GM23248 (cell line): Measurements from ENCODE around the gene RAP2B. TPM values are rescaled to one million over a fixed set of nuclear protein-coding genes. Genes with fewer than 3 reads are reported as not detected.

Experiments used
- DNase-seq: peaks from one replicate; pipeline ENCODE4 v3.0.0-alpha.2; 2015
- H2AFZ ChIP-seq: fragments of 200-600 bp; sonication (generic); 2 replicates; pipeline ENCODE4 v1.6.1; 2016; ENCODE audit warnings: antibody characterized with exemption
- H3F3A ChIP-seq: fragments of 200-600 bp; sonication (generic); 2 replicates; pipeline ENCODE4 v1.6.1; 2016; ENCODE audit warnings: mild to moderate bottlenecking, antibody characterized with exemption, mixed run types; ENCODE audit not compliant: insufficient read depth
- H3K27ac ChIP-seq: fragments of 200-600 bp; sonication (generic); 2 replicates; pipeline ENCODE4 v1.5.1; 2016; ENCODE audit warnings: mild to moderate bottlenecking
- H3K27me3 ChIP-seq: fragments of 200-600 bp; sonication (generic); replicated peaks from 2 replicates; pipeline ENCODE4 v1.6.1; 2016; ENCODE audit warnings: mild to moderate bottlenecking; ENCODE audit not compliant: insufficient read depth
- H3K36me3 ChIP-seq: fragments of 200-600 bp; sonication (generic); 2 replicates; pipeline ENCODE4 v1.6.1; 2016; ENCODE audit warnings: low read depth, mild to moderate bottlenecking
- H3K4me1 ChIP-seq: fragments of 200-600 bp; sonication (generic); 2 replicates; pipeline ENCODE4 v1.6.1; 2016; ENCODE audit warnings: mild to moderate bottlenecking; ENCODE audit not compliant: insufficient read depth
- H3K4me2 ChIP-seq: fragments of 200-600 bp; sonication (generic); one replicate; pipeline ENCODE4 v1.6.1; 2016; ENCODE audit warnings: mild to moderate bottlenecking; ENCODE audit not compliant: unreplicated experiment
- H3K4me3 ChIP-seq: fragments of 200-600 bp; sonication (generic); 2 replicates; pipeline ENCODE4 v1.5.1; 2016; ENCODE audit warnings: mild to moderate bottlenecking
- H3K79me2 ChIP-seq: fragments of 200-600 bp; sonication (generic); 2 replicates; pipeline ENCODE4 v1.6.1; 2016; ENCODE audit warnings: mild to moderate bottlenecking; ENCODE audit not compliant: insufficient read depth
- H3K9ac ChIP-seq: fragments of 200-600 bp; sonication (generic); 2 replicates; pipeline ENCODE4 v1.6.1; 2016; ENCODE audit warnings: mild to moderate bottlenecking
- H3K9me2 ChIP-seq: fragments of 200-600 bp; sonication (generic); 2 replicates; pipeline ENCODE4 v1.6.1; 2016; ENCODE audit warnings: mixed run types, mild to moderate bottlenecking, moderate library complexity; ENCODE audit not compliant: insufficient read depth
- H3K9me3 ChIP-seq: fragments of 200-600 bp; sonication (generic); one replicate; pipeline ENCODE4 v1.6.1; 2017; ENCODE audit warnings: low read depth
- H4K20me1 ChIP-seq: fragments of 200-600 bp; sonication (generic); 2 replicates; pipeline ENCODE4 v1.6.0; 2016; ENCODE audit not compliant: insufficient read depth
- EZH2 ChIP-seq: fragments of 200-600 bp; sonication (generic); IDR thresholded peaks from 2 replicates; pipeline ENCODE4 v1.6.1; 2018; ENCODE audit warnings: antibody characterized with exemption, mild to moderate bottlenecking; ENCODE audit not compliant: insufficient read depth, poor library complexity, severe bottlenecking
- EZH2phosphoT487 ChIP-seq: fragments of 200-600 bp; sonication (generic); IDR thresholded peaks from 2 replicates; pipeline ENCODE4 v1.6.1; 2018; ENCODE audit warnings: antibody characterized with exemption, moderate library complexity, mild to moderate bottlenecking, low read depth; ENCODE audit not compliant: insufficient read depth
- WGBS, 2 experiments: methylation state at CpG; one replicate each; pipeline ENCODE4 v1.1.6; 2015 to 2017; ENCODE audit warnings: low lambda C conversion rate in 2 of 2, low coverage in 1 of 2; ENCODE audit errors: missing lambda C conversion rate in 2 of 2; 5-methylcytosine and 5-hydroxymethylcytosine counted together
- in situ Hi-C: fragments of 300-500 bp; cut with MboI; formaldehyde crosslinking; loops from 2 replicates; pipeline ENCODE4 v1.15.0; 2020
- polyA plus RNA-seq: library from polyadenylated mRNA; unstranded; fragments of >200 nt; fragmentation: Nextera tagmentation; extraction: Ambion mirVana; gene quantifications from 2 replicates; pipeline ENCODE4 v1.2.1, GENCODE V29; 2016
- total RNA-seq: library from RNA; depleted of rRNA; stranded (reverse); fragments of >200 nt; shearing (Covaris generic); gene quantifications from 2 replicates; pipeline ENCODE4 v1.2.3, GENCODE V29; 2014

The RAP2B gene
- total and polyA plus RNA-seq, 2 experiments from 2014 or later, result 12.9 to 13.2 TPM

DNA sequence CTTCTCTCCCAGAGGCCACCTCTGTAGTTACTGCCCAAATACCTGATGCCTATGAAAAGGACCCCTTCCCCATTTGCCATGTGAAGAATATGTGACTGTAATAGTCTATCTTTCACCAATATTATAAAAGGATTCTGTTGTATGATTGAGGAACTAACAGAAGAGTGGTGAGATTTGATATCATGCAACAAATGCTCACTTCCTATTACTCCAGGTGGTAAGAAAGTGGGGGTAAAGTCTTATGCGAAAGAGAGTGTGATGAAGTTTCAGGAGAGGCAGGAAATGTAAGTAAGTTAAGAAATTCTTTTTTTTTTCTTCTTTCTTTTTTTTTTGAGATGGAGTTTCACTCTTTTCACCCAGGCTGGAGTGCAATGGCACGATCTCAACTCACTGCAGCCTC, 24.4 kb upstream of the RAP2B start:
- Histone ChIP-seq H4K20me1 (no peaks in the 10 kb centered on the region), H3K27ac (no peak overlapping the region), H3K9me3 (no peaks in the 10 kb centered on the region), H3K9me2 (no peaks in the 10 kb centered on the region), H3K79me2 (no peaks in the 10 kb centered on the region), H3K4me1 (peaks cover 25% of the 10 kb centered on the region), H3F3A (peaks cover 26% of the 10 kb centered on the region), H3K9ac (no peak overlapping the region), H3K4me2 (no peak overlapping the region), H3K36me3 (no peaks in the 10 kb centered on the region), H3K27me3 (no peaks in the 10 kb centered on the region), H2AFZ (no peak overlapping the region), H3K4me3 (no peak overlapping the region)
- no peak for DNase-seq
- TF ChIP-seq EZH2phosphoT487, result no peak
- TF ChIP-seq EZH2, result no peak
- 96 to 98% methylated on average over 2 of the region's 2 CpGs for WGBS, 2 experiments
- in situ Hi-C loops, result no loop called here

DNA sequence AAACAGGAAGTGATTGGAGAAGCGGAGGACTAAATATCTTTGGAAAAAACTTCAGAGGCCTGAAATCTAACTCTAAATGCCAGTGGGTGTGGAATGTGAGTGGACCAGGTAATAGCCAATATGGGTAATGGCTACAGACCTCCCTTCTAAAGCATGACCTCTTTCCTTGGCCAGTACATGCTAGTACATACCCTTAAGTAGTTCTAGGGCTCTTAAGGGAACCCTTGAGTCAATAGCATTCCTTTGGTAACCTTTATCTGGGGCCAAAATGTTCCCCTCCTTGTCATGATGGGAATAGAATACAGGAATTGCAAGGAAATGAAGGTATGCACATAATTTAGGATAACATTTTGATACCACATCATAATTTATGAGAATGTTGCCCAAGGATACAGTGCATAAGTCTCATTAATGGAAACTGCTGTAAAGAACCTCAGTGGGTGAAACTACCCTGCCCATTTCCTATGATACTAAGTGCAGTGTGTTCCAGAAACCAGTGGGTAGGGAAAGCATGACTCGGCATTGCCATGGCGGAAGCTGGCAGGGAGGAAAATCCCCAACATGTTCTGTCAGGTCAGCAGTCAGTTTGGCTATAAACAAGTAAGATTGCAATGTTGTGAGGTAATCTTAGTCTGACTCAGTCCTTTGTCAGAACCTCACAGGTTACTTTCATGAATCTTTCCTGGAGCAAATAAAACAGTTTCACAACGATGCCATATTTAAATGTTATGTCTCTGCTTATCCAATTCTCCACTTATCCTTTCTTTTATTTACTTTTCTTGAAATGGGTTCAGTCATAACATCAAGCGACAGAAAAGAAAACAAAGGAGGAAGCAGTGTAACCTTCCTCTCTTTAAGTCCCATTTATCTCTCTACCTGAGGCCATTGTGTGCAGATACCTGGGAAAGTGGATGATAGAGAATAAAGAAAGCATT, 23.5 kb upstream of the RAP2B start:
- Histone ChIP-seq H3K79me2 (no peaks in the 10 kb centered on the region), H3K4me1 (peaks cover 25% of the 10 kb centered on the region), H3K27me3 (no peaks in the 10 kb centered on the region), H3F3A (peaks cover 26% of the 10 kb centered on the region), H3K4me3 (peak overlapping the region; percentile 37; the same call in 1 of the 2 replicates), H4K20me1 (no peaks in the 10 kb centered on the region), H2AFZ (no peak overlapping the region), H3K4me2 (peak overlapping the region; percentile 67), H3K27ac (peak overlapping the region; percentile 72), H3K9ac (peak overlapping the region; percentile 39; the same call in 1 of the 2 replicates), H3K9me3 (no peaks in the 10 kb centered on the region), H3K9me2 (no peaks in the 10 kb centered on the region), H3K36me3 (no peaks in the 10 kb centered on the region)
- peak; percentile 95 for DNase-seq
- TF ChIP-seq EZH2 (no peak), EZH2phosphoT487 (no peak)
- WGBS, 2 experiments, result 20 to 21% methylated on average over 5 of the region's 5 CpGs
- in situ Hi-C loops, result no loop called here

DNA sequence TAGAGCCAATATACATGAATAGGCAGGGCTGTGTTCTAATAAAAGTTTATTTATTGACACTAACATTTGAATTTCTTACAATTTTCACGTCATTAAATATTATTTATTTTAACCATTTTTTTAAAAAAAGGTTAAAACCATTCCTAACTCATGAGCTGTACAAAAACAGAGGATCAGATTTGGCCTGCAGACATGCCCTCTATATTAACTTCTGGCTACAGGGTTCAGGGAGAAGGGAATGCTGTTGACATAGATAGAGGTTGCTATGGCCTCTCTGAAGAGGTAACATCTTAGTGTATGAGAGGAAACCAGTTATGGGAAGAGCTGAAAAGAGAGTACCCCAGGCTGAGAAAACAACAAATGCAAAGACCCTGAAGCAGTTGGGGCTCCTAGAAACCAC, 19.1 kb upstream of the RAP2B start:
- H3K79me2 ChIP-seq, result no peaks in the 10 kb centered on the region
- no peak overlapping the region for H3K9ac ChIP-seq
- no peaks in the 10 kb centered on the region for H3K9me2 ChIP-seq
- H2AFZ ChIP-seq, result no peak overlapping the region
- H3K4me1 ChIP-seq, result peaks cover 43% of the 10 kb centered on the region
- H3K27ac ChIP-seq, result no peak overlapping the region
- no peak for TF ChIP-seq EZH2phosphoT487
- TF ChIP-seq EZH2, result no peak
- H3K4me3 ChIP-seq, result no peak overlapping the region
- H3K36me3 ChIP-seq, result no peaks in the 10 kb centered on the region
- no peaks in the 10 kb centered on the region for H3K9me3 ChIP-seq
- peaks cover 23% of the 10 kb centered on the region for H3F3A ChIP-seq
- DNase-seq, result no peak
- H3K27me3 ChIP-seq, result no peaks in the 10 kb centered on the region
- in situ Hi-C loops, result loop anchor here (10.0 kb wide), 1 partner anchor 88 kb away; no protein-coding TSS in a partner anchor
- 41 to 53% methylated on average over 1 of the region's 1 CpG for WGBS, 2 experiments
- no peak overlapping the region for H3K4me2 ChIP-seq
- no peaks in the 10 kb centered on the region for H4K20me1 ChIP-seq

DNA sequence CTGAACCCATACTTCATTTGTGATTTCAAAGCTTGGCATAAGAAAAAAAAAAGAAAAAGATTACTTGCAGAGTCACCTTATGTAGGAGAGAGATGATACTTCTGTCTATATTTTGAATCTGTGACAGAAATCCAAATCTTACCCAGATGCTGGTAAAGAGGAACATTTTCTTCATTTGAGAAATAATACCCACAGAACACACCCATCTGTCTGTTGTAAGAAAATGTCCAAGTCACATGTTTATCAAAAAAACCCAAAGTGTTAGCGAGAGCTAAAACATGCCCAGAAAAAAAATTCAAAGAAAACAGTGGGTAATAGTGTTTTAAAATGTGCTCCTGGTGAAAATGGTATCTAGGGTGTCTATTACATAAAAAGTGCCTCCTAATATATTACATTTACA, 18.0 kb upstream of the RAP2B start:
- peaks cover 35% of the 10 kb centered on the region for H3K4me1 ChIP-seq
- DNase-seq, result no peak
- no peaks in the 10 kb centered on the region for H3K36me3 ChIP-seq
- no peaks in the 10 kb centered on the region for H3K79me2 ChIP-seq
- H3K4me3 ChIP-seq, result no peak overlapping the region
- no peaks in the 10 kb centered on the region for H3K9me3 ChIP-seq
- H4K20me1 ChIP-seq, result no peaks in the 10 kb centered on the region
- peak overlapping the region; percentile 31; the same call in 1 of the 2 replicates for H2AFZ ChIP-seq
- H3K27me3 ChIP-seq, result no peaks in the 10 kb centered on the region
- no peaks in the 10 kb centered on the region for H3K9me2 ChIP-seq
- peak overlapping the region; percentile 33 for H3K4me2 ChIP-seq
- 40 to 55% methylated on average over 1 of the region's 1 CpG for WGBS, 2 experiments
- no peak overlapping the region for H3K27ac ChIP-seq
- no peak for TF ChIP-seq EZH2
- TF ChIP-seq EZH2phosphoT487, result no peak
- H3F3A ChIP-seq, result peaks cover 17% of the 10 kb centered on the region
- no peak overlapping the region for H3K9ac ChIP-seq
- in situ Hi-C loops, result loop anchor here (10.0 kb wide), 1 partner anchor 89 kb away; no protein-coding TSS in a partner anchor
